ENCODE results near the gene ALCAM.

The ALCAM gene

GRCh38 chr3:105495021-105495420 is 128.3 kb downstream of the ALCAM start:
- Histone ChIP-seq H3K4me3 (replicated peaks; ENCODE audit: low read depth, low read length) (no peak overlapping the region), H3K36me3 (ENCODE audit: control insufficient read depth, insufficient read depth, low read length) (no peaks in the 10 kb centered on the region; the same call in 1 of the 2 replicates), H3K27me3 (replicated peaks; ENCODE audit: control insufficient read depth, insufficient read depth, low read length) (no peaks in the 10 kb centered on the region)
- no peak for TF ChIP-seq CTCF (IDR thresholded peaks at IDR 0.05; ENCODE audit: insufficient read depth, low read length, poor library complexity, severe bottlenecking)
- DNase-seq (ENCODE audit: extremely low read depth, insufficient read length), result no peak

GRCh38 chr3:105496343-105496742 is 129.6 kb downstream of the ALCAM start:
- Histone ChIP-seq H3K36me3 (ENCODE audit: control insufficient read depth, insufficient read depth, low read length) (no peaks in the 10 kb centered on the region), H3K4me3 (replicated peaks; ENCODE audit: low read depth, low read length) (no peak overlapping the region), H3K27me3 (replicated peaks; ENCODE audit: control insufficient read depth, insufficient read depth, low read length) (no peaks in the 10 kb centered on the region)
- TF ChIP-seq CTCF (IDR thresholded peaks at IDR 0.05; ENCODE audit: insufficient read depth, low read length, poor library complexity, severe bottlenecking), result no peak
- DNase-seq (ENCODE audit: extremely low read depth, insufficient read length), result no peak

GRCh38 chr3:105497386-105497785 is 130.7 kb downstream of the ALCAM start:
- Histone ChIP-seq H3K36me3 (ENCODE audit: control insufficient read depth, insufficient read depth, low read length) (no peaks in the 10 kb centered on the region), H3K4me3 (replicated peaks; ENCODE audit: low read depth, low read length) (no peak overlapping the region)
- DNase-seq (ENCODE audit: extremely low read depth, insufficient read length), result no peak

GRCh38 chr3:105499961-105500360 is 133.3 kb downstream of the ALCAM start:
- H3K27me3 ChIP-seq (replicated peaks; ENCODE audit: control insufficient read depth, insufficient read depth, low read length), result no peaks in the 10 kb centered on the region
- H3K36me3 ChIP-seq (ENCODE audit: control insufficient read depth, insufficient read depth, low read length), result no peaks in the 10 kb centered on the region
- no peak for DNase-seq (ENCODE audit: extremely low read depth, insufficient read length)
- no peak for TF ChIP-seq CTCF (IDR thresholded peaks at IDR 0.05; ENCODE audit: insufficient read depth, low read length, poor library complexity, severe bottlenecking)
- H3K4me3 ChIP-seq (replicated peaks; ENCODE audit: low read depth, low read length), result no peak overlapping the region

More at GRCh38 chr3:105497386-105497785, 130.7 kb downstream of the ALCAM start:
- H3K27me3 ChIP-seq (replicated peaks; ENCODE audit: control insufficient read depth, insufficient read depth, low read length), result no peaks in the 10 kb centered on the region
- TF ChIP-seq CTCF (IDR thresholded peaks at IDR 0.05; ENCODE audit: insufficient read depth, low read length, poor library complexity, severe bottlenecking), result no peak

GRCh38 chr3:105502333-105502732 is 135.6 kb downstream of the ALCAM start:
- Histone ChIP-seq H3K36me3 (ENCODE audit: control insufficient read depth, insufficient read depth, low read length) (no peaks in the 10 kb centered on the region), H3K27me3 (replicated peaks; ENCODE audit: control insufficient read depth, insufficient read depth, low read length) (no peaks in the 10 kb centered on the region), H3K4me3 (replicated peaks; ENCODE audit: low read depth, low read length) (no peak overlapping the region)
- DNase-seq (ENCODE audit: extremely low read depth, insufficient read length), result no peak
- TF ChIP-seq CTCF (IDR thresholded peaks at IDR 0.05; ENCODE audit: insufficient read depth, low read length, poor library complexity, severe bottlenecking), result no peak

GRCh38 chr3:105503191-105503593 is 136.5 kb downstream of the ALCAM start:
- H3K36me3 ChIP-seq (ENCODE audit: control insufficient read depth, insufficient read depth, low read length), result no peaks in the 10 kb centered on the region
- no peaks in the 10 kb centered on the region for H3K27me3 ChIP-seq (replicated peaks; ENCODE audit: control insufficient read depth, insufficient read depth, low read length)
- DNase-seq (ENCODE audit: extremely low read depth, insufficient read length), result no peak
- no peak for TF ChIP-seq CTCF (IDR thresholded peaks at IDR 0.05; ENCODE audit: insufficient read depth, low read length, poor library complexity, severe bottlenecking)
- H3K4me3 ChIP-seq (replicated peaks; ENCODE audit: low read depth, low read length), result no peak overlapping the region

Measured in GM06990 (cell line).